H1 (cell line): Measurements from ENCODE around the gene ARHGEF16. TPM values are rescaled to one million over a fixed set of nuclear protein-coding genes. Genes with fewer than 3 reads are reported as not detected.

Source experiments
- ATF3 ChIP-seq: IDR thresholded peaks from 2 replicates; pipeline ENCODE4 v1.6.1; 2011; ENCODE audit warnings: low read depth, mild to moderate bottlenecking, low read length; ENCODE audit not compliant: insufficient read depth
- BCL11A ChIP-seq, 2 experiments: IDR thresholded peaks; one replicate each; pipeline ENCODE4 v1.6.1; 2011; ENCODE audit warnings: low read depth in 2 of 2, low read length in 2 of 2, mild to moderate bottlenecking in 2 of 2
- CHD7 ChIP-seq: fragments of 300-600 bp; sonication (generic); IDR thresholded peaks from 2 replicates; pipeline ENCODE4 v1.7.1; 2012; ENCODE audit warnings: low read length, moderate library complexity, mild to moderate bottlenecking, inconsistent platforms; ENCODE audit not compliant: insufficient replicate concordance
- FOSL1 ChIP-seq: IDR thresholded peaks from 2 replicates; pipeline ENCODE4 v1.6.1; 2011; ENCODE audit warnings: mild to moderate bottlenecking, low read depth, low read length, moderate library complexity; ENCODE audit not compliant: insufficient read depth
- GTF2F1 ChIP-seq: IDR thresholded peaks from 2 replicates; pipeline ENCODE4 v1.6.1; 2012; ENCODE audit warnings: low read depth, low read length, improper control_type of control experiment, borderline replicate concordance
- HDAC6 ChIP-seq: IDR thresholded peaks from one replicate; pipeline ENCODE4 v1.7.1; 2012; ENCODE audit warnings: low read depth, mild to moderate bottlenecking, inconsistent platforms, low read length, moderate library complexity
- MAFK ChIP-seq: IDR thresholded peaks from 2 replicates; pipeline ENCODE4 v1.6.1; 2012; ENCODE audit warnings: low read depth, mild to moderate bottlenecking, improper control_type of control experiment, low read length
- SIRT6 ChIP-seq: IDR thresholded peaks from one replicate; pipeline ENCODE4 v1.7.1; 2012; ENCODE audit warnings: low read length, inconsistent platforms
- SRF ChIP-seq: IDR thresholded peaks from 2 replicates; pipeline ENCODE4 v1.6.1; 2011; ENCODE audit warnings: mild to moderate bottlenecking, low read depth, low read length, moderate library complexity
- YY1 ChIP-seq: IDR thresholded peaks from 2 replicates; pipeline ENCODE4 v1.6.1; 2011; ENCODE audit warnings: low read depth, mild to moderate bottlenecking, low read length
- polyA plus RNA-seq, 7 experiments: library from polyadenylated mRNA; depleted of rRNA in 3 of 7; stranded (reverse) in 5 of 7; unstranded in 2 of 7; fragments of >200 nt in 5 of 7; fragments of 200-250 nt in 2 of 7; gene quantifications; 1 replicate in 5 of 7; 2 replicates in 1 of 7; 4 replicates in 1 of 7; pipeline versions ENCODE4 v1.2.1 to v1.2.3, GENCODE V29; 2011 to 2013; ENCODE audit warnings: missing spikeins in 2 of 7, mixed read lengths in 2 of 7
- total RNA-seq: library from RNA; stranded (reverse); fragmentation: NEBNext Ultra II Directional; extraction: Animal tissue kit (Norgen Biotek cat#: 25700); gene quantifications from 2 replicates; pipeline ENCODE4 v1.2.1, GENCODE V29; 2021

Gene ARHGEF16
- total and polyA plus RNA-seq, 2 of the 8 experiments (the other 6 are each of a cell fraction or from before 2014, with no cell fraction given) = 18.3 to 20.7 TPM

- TF ChIP-seq CHD7 = no peak
- TF ChIP-seq FOSL1 = no peak
- no peak for TF ChIP-seq GTF2F1
- TF ChIP-seq ATF3 = no peak
- no peak for TF ChIP-seq MAFK
- TF ChIP-seq BCL11A (IDR thresholded peaks at IDR 0.05; ENCODE audit: low read depth in 2 of 2, low read length in 2 of 2) = no peak
- no peak for TF ChIP-seq YY1
- TF ChIP-seq SRF = no peak
- no peak for TF ChIP-seq SIRT6
- TF ChIP-seq HDAC6 = no peak
Measured at GRCh38 chr1:3516911-3517675, 62.6 kb downstream of the ARHGEF16 start (continued).
